CMK (cell line): ENCODE data around the gene TSPO.

ENCODE experiments used
- DNase-seq: peaks from one replicate; pipeline ENCODE4 v3.0.0-alpha.2; 2010; ENCODE audit warnings: low read depth

The TSPO gene

GRCh38 chr22:43202326-43202725, 51.0 kb downstream of the TSPO start:
- no peak for DNase-seq

DNA sequence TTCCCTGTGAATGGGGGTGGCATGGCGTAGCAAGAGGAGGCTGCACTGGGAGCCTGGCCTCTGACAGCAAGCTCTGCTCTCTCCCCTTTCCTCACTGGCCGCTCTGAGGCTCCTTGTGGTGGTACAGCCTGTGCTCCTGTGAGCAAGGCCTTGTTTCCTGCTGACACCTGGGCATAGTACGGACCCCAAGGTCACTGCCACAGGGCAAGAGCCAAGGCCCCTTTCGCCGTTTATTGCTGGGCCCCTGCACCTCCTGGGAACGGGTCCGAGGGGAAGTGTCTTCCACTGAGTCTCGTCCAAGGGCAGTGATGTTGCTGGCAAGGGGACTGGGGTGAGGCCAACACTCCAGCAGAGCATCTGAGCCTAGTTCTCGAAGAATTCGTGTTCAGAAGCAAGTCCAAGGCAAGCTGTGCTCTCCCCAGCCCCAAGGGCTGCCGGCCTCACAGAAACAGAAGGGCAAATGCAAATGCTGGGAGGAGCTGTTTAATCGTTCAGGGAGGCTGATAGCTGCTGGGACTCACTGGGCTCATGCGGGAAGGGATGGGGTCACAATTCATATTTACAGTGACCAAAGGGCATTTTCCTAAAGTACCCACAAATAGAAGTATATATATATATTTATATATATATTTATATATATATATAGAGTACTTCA, 51.5 kb downstream of the TSPO start:
- no peak for DNase-seq

DNA sequence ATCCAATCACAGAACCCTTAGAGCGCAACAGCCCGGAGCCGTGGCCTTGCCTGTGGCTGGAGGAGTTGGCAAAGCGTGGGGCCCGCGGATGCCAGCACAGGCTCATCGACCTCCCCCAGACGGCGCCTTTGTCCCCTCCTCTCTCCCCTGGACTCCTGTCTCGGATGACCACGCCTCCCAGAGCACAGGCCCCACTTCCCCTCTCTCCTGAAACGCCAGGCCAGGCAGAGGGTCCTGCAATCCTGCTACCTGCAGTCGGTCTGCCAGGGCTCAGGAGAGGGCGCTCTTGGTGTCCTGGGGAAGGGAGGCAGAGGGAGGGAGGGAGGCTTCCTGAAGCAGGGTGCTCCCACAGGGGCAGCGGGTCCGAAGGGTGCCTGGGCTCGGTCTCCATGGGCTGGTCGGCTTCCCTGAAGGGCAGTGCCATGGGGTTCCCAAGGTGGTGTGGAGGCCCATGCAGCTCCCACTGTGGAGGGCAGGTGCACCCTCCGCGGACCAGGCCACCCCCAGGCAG, 52.2 kb downstream of the TSPO start:
- DNase-seq = no peak

DNA sequence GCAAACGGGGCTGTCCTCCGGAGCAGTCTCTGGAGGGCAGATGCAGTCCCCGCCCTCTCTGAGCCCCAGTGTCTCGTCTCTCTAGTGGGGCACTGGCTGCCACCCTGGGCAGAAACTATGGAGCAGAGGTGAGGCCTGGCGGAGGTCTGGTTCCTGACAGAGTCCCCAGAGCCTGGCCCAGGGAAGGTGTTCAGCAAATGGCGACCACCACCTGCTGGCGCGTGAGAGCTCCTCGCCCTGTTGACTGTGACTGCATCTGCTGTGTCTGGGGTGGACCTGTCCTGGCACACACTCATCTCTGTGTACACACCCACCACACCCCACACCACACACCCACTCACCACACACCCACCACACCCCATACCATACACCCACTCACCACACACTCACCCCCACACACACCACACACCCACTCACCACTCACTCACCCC, 53.9 kb downstream of the TSPO start:
- DNase-seq = no peak

- DNase-seq = no peak
These were observed 54.6 kb downstream of the TSPO start for GRCh38 chr22:43205748-43206508.

GRCh38 chr22:43206509-43207161, 55.3 kb downstream of the TSPO start:
- DNase-seq = no peak

GRCh38 chr22:43207386-43207785, 56.0 kb downstream of the TSPO start:
- no peak for DNase-seq

DNA sequence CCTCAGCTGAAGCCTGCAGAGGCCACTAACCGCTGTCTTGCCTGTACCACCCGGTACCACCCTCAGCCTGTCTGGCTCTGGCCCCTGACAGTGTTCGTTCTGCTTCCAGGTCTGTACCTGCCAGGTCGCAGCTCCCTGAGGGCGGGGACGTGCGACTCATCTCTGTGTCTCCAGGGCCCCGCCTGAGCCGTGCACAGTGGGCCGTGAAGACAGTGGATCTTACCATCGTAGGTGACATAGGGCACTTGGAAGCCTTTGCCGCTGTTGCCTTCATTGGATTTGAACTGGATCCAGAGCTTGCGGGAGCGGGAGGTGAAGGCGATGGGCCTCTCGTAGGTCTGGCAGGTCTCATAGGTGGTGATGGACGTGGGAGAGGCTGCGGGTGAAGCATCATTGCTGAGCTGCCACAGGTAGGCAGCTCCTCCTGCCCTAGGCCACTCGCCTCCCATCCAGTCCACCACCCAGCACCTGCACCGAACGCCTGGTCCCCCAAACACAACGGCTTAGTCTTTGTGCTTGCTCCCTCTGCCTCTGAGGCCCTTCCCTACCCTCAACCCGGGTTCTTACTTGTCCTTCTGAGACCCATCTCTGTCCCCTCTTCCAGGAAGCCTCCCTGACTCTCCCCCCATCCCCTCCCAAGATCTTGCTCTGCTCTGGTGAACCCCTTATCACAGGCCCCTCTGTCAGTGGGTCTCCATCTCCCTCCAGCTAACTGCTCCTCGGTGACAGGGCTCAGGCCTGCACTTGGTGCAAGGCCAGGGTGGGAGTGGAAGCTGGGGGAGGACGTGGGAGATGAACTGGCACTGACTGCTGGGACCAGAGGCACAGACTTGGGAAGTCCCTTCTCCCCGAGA, 56.7 kb downstream of the TSPO start:
- no peak for DNase-seq

DNA sequence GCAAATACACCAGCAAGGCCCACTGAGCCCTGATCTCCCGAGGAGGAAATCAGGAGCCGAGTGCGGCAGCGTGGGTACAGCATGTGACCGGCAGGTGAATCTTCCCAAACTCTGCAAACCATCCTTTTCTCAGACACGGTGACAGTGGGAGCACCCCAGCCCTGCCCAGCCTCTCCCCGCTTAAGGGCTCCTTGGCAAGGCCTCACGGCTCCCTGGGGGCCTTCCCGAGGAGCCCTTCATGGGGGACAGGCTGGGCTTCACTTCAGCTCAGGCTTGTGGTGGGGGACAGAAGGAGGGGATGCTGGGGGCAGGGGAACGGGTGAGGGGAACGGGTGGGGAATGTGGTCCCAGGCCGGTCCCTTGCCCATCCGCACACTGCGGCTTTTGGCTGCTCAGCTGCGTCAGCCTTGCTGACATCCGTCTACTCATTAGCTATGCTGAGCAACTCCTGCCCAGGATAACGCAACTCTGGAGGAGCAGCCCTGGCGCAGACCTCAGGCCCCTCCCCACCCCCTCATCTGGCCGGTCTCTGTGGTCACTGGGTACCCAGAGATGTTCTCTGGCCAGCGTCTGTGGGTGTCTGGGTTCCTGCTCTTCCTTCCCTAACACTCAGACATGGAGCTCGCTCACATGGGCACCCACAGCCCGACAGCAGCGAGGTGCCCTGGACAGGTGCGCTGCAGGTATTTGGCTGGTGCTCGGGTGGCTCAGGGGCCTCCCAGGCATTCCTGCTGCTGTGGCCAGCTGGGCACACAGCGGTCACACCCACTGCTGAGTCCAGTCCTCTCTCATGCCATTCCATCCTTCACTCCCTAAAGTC, 57.6 kb downstream of the TSPO start:
- DNase-seq = no peak

DNA sequence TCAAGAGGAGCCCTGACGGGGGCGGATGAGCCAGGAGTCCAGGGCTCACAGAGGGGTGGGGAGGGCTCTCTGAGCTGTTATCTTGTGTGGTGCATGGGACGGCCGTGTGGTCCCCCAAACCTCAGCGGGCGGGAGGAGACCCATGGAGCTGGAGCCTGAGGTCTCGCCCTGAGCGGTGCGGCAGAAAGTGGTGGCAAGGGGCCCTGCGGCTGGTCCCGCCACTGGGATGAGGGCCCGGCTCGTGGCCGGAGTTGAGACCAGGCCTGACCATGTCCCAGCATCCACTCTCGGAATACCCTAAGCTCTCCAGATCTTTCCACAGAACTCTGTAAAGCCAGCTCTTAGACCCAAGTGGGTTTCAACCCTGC, 58.1 kb downstream of the TSPO start:
- DNase-seq = no peak

DNA sequence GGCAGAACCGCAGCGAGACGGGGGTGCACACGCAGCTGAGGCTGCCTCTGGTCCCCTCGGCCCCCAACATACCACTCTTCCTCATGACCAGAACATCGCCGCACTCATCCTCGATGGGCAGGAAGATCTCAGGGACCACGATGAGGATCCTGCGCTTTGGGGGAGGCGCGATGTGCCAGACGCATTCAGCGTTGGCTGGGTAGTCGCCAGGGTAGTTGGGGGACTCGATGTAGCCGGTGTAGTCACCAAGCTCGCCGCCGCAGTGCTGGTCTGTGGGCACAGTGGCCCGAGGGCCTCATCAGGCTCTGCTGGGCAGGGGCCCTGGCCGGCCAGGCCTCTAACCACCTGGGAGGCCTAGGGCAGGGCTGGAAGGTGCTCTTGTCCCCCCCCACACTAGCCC, 58.6 kb downstream of the TSPO start:
- DNase-seq = no peak

DNA sequence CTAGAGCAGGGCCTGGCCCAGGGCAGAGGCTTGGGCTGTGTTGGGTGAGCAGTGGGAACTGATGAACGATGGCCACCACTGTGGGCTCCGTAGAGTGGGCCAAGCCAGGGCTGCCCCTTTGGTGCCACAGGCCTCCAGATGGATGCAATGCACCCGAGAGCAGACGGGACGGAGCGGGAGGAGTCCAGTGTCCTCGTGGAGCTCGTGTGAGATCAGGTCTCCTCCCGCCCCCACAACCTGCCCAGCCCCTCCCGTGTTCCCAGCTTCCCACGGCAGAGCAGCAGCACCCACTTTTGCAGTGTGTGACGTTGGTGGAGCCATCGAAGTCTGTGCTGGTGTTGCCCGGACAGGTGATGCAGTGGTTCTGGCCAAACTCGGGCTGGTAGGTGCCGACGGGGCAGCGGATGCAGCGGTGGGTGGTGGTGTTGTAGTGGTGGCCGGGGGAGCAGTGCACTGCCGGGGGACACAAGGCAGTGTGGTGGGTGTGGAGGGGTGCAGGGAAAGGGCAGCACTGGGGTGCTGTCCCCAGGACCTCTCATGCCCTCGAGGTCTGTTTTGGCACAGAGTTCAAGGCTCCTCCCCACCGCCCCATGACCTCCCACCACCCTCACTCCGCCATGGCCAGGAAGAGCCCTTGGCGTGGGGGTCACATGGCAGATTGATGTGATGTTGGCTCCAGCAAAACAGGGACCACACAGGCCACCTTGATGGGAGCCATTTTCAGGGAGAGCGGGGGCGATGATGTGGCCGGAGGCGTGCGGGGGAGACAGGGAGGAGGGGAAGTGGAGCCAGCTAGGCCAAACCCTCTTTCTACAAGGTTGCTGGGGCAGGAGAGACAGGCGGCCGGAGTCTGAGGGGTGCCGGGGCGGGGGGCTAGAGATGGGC, 59.5 kb downstream of the TSPO start:
- no peak for DNase-seq

- DNase-seq = no peak
These were observed 60.6 kb downstream of the TSPO start for GRCh38 chr22:43211941-43212433.

GRCh38 chr22:43212434-43212952, 61.1 kb downstream of the TSPO start:
- no peak for DNase-seq
